ENCODE measurements around the gene SLC39A8.

GRCh38 chr4:102362922-102363432 lies 17.7 kb upstream of the SLC39A8 start:
- TF ChIP-seq POLR2A (IDR thresholded peaks at IDR 0.05) (no peak), CTCF (IDR thresholded peaks at IDR 0.05) (no peak)

All from adrenal gland (tissue), 5 donors.